GM12891 (cell line): Measurements from ENCODE around the gene CHI3L2.

Experiments
- POLR2A ChIP-seq: IDR thresholded peaks from 2 replicates; pipeline ENCODE4 v1.6.1; 2011; ENCODE audit warnings: low read depth, low read length, control low read depth
- POLR2AphosphoS5 ChIP-seq: IDR thresholded peaks from 2 replicates; pipeline ENCODE4 v1.6.1; 2011; ENCODE audit warnings: low read depth, low read length, control low read depth
- SPI1 ChIP-seq: IDR thresholded peaks from 2 replicates; pipeline ENCODE4 v1.6.1; 2011; ENCODE audit warnings: low read depth, low read length, control low read depth
- TAF1 ChIP-seq: IDR thresholded peaks from 2 replicates; pipeline ENCODE4 v1.6.1; 2011; ENCODE audit warnings: low read depth, low read length, control low read depth

DNA sequence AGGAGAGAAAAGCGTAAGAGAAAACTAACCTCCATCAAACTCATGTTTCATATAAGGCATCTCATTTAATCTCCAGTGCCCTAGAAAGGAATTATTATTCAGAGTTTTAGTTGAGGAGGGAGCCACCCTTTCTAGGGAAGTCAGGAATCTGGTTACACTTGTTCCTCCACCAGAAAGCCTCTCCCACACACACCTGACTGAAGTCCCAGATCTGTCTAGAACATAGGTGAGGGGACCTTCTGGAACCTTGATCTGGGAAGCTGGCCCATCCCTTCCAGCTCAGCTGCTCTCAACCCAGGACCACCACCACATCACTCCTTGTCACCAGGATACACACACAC lies 25.2 kb upstream of the CHI3L2 start:
- TF ChIP-seq POLR2AphosphoS5 (no peak), POLR2A (no peak), TAF1 (no peak), SPI1 (no peak)
